ENCODE data around the gene DIRAS1.

GRCh38 chr19:2680808-2681207 lies 40.4 kb downstream of the DIRAS1 start:
- TF ChIP-seq CTCF (IDR thresholded peaks at IDR 0.05; ENCODE audit: low read depth, low read length, missing input control) (no peak), REST (IDR thresholded peaks at IDR 0.05) (no peak), JUND (IDR thresholded peaks at IDR 0.05) (no peak), YY1 (IDR thresholded peaks at IDR 0.05) (no peak), FOXA2 (IDR thresholded peaks at IDR 0.05) (no peak), SP1 (IDR thresholded peaks at IDR 0.05) (no peak), MAX (IDR thresholded peaks at IDR 0.05) (no peak), TAF1 (conservative IDR thresholded peaks at IDR 0.05) (no peak), EGR1 (IDR thresholded peaks at IDR 0.05; ENCODE audit: low read depth in 2 of 2) (no peak), HNF4G (IDR thresholded peaks at IDR 0.05) (no peak), ATF3 (IDR thresholded peaks at IDR 0.05) (no peak), GABPA (IDR thresholded peaks at IDR 0.05 in 1 of 2, conservative IDR thresholded peaks at IDR 0.05 in 1 of 2) (no peak)

All from liver (tissue), 3 donors.